AG09319 (cell line): Measurements from ENCODE around the gene CCDC60.

Experiments used
- DNase-seq: peaks from one replicate; pipeline ENCODE4 v3.0.0-alpha.2; 2010; ENCODE audit warnings: low read depth; ENCODE audit errors: extremely low read depth
- TF ChIP-seq, protein P1 (sequence below): IDR thresholded peaks from 2 replicates; pipeline ENCODE4 v1.5.1; 2011; ENCODE audit warnings: low read depth, mild to moderate bottlenecking, inconsistent platforms, low read length, moderate library complexity

The CCDC60 gene

DNA sequence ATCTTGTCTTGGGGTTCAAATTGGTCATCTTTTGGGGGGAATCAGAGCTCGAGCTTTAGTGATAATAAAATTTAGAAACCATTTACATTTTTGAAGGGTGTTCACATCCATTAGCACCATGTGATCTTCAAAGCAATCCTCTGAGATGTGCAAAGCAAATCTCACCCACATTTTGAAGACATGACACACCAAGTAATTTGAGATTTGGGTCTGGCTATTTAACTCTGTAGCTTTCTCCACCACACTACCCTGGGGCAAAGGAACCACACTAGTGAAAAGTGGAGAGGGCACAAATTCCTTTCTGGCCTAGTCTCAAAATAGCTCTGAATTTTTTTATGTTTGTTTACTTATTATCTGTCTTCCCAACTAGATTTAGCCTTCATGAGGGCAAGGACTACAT is 212.5 kb downstream of the CCDC60 start:
- no peak for DNase-seq
- TF ChIP-seq, protein P1, sequence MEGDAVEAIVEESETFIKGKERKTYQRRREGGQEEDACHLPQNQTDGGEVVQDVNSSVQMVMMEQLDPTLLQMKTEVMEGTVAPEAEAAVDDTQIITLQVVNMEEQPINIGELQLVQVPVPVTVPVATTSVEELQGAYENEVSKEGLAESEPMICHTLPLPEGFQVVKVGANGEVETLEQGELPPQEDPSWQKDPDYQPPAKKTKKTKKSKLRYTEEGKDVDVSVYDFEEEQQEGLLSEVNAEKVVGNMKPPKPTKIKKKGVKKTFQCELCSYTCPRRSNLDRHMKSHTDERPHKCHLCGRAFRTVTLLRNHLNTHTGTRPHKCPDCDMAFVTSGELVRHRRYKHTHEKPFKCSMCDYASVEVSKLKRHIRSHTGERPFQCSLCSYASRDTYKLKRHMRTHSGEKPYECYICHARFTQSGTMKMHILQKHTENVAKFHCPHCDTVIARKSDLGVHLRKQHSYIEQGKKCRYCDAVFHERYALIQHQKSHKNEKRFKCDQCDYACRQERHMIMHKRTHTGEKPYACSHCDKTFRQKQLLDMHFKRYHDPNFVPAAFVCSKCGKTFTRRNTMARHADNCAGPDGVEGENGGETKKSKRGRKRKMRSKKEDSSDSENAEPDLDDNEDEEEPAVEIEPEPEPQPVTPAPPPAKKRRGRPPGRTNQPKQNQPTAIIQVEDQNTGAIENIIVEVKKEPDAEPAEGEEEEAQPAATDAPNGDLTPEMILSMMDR = no peak

DNA sequence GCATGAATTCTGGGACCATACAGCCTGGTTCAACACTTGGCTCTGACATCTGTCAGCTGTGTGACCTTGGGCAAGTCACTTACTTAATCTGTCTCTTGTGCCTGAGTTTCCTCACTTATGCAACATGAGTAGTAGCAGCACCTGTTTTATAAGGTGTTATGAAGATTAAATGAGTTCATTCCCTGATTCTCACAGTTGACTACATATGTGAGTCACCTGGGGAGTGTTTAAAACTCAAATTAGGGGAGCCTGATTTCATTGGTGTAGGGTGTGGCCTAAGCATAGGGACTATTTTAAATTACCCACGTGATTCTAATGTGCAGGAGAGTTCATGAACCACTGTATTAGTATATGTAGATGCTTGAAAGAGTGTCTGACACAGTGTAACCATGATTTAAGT is 222.3 kb downstream of the CCDC60 start:
- no peak for DNase-seq
- TF ChIP-seq, protein P1 = no peak

GRCh38 chr12:119565404-119565803 is 230.9 kb downstream of the CCDC60 start:
- no peak for DNase-seq
- TF ChIP-seq, protein P1 = no peak

GRCh38 chr12:119570771-119571170 is 236.2 kb downstream of the CCDC60 start:
- no peak for DNase-seq
- TF ChIP-seq, protein P1 = no peak

DNA sequence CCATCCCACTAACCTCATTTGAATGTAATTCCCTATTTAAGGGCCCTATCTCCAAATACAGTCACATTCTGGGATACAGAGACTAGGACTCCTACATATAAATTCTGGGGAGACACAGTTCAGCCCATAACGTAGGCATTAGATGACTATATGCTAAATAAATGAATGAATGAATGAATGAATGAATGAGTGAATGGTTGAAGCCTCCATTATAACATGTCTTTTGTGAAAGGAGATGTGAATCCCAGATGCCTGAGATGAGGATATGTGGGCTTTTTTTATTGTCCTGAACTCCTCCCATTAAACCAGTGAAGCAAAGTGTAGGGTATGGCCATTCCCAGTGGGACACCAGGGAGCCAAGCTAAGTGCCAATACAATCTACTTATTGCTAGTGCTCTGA is 238.6 kb downstream of the CCDC60 start:
- DNase-seq = no peak
- TF ChIP-seq, protein P1 = no peak

- TF ChIP-seq, protein P1 = no peak
- no peak for DNase-seq
These were observed 239.7 kb downstream of the CCDC60 start for GRCh38 chr12:119574255-119574654.

GRCh38 chr12:119576118-119576810 is 241.7 kb downstream of the CCDC60 start:
- TF ChIP-seq, protein P1 = no peak
- no peak for DNase-seq
